GM12878 (cell line): ENCODE data around the gene ADD1. TPM values are rescaled to one million over a fixed set of nuclear protein-coding genes. Genes with fewer than 3 reads are reported as not detected.

Experiments
- ATAC-seq: fragments of 200-7000 bp; cut with Tn5 transposase; 3 replicates; pipeline ENCODE4 v1.9.1; 2020; ENCODE audit warnings: mild to moderate bottlenecking, moderate library complexity
- BruUV-seq: library from RNA; stranded (reverse); fragments of 400-500 nt; replicated peaks from 2 replicates; lab custom pipeline; 2021; lab: Mats Ljungman, UMichigan
- CTCF ChIA-PET: fragments of 300-600 bp; sonication (Branson Sonifier 250); formaldehyde crosslinking; extraction: SDS; loops from one replicate; lab custom pipeline; 2021; ENCODE audit warnings: inconsistent platforms; lab: Yijun Ruan, JAX
- POLR2A ChIA-PET: fragments of 350-600 bp; formaldehyde crosslinking; extraction: SDS; loops from one replicate; lab custom pipeline; 2021; ENCODE audit warnings: inconsistent platforms; lab: Charles Lee
- RAD21 ChIA-PET: fragments of 300-600 bp; sonication (Branson Sonifier 250); formaldehyde crosslinking; loops from one replicate; lab custom pipeline; 2023; ENCODE audit warnings: antibody characterized with exemption; ENCODE audit not compliant: unreplicated experiment; lab: Charles Lee
- SMC1A ChIA-PET: fragments of 300-600 bp; sonication (Branson Sonifier 250); formaldehyde crosslinking; loops from one replicate; lab custom pipeline; 2023; ENCODE audit not compliant: unreplicated experiment, uncharacterized antibody; lab: Charles Lee
- DNase-seq: peaks from one replicate; pipeline ENCODE4 v3.0.0-alpha.2; 2011; ENCODE audit warnings: low read depth, low spot score
- FAIRE-seq: peaks from 3 replicates; lab custom pipeline; 2011; peaks lifted over from hg19 to GRCh38; lab: Jason Lieb, UNC
- H2AFZ ChIP-seq: 2 replicates; pipeline ENCODE4 v1.6.0; 2011; ENCODE audit warnings: low read depth, low read length, control low read depth; ENCODE audit not compliant: control insufficient read depth
- H3K27ac ChIP-seq: 2 replicates; pipeline ENCODE4 v1.5.1; 2011; ENCODE audit warnings: control low read depth; ENCODE audit not compliant: control insufficient read depth, insufficient read depth
- H3K27me3 ChIP-seq, 2 experiments: replicated peaks in 1 of 2; 2 replicates each; pipeline versions ENCODE4 v1.6.0 to v1.6.1; 2011; ENCODE audit warnings: low read length in 1 of 2; ENCODE audit not compliant: control insufficient read depth in 2 of 2, insufficient read depth in 2 of 2
- H3K36me3 ChIP-seq, 2 experiments: 2 replicates each; pipeline ENCODE4 v1.5.1; 2011; ENCODE audit warnings: low read length in 1 of 2; ENCODE audit not compliant: control insufficient read depth in 2 of 2, insufficient read depth in 2 of 2
- H3K4me1 ChIP-seq: 2 replicates; pipeline ENCODE4 v1.6.1; 2011; ENCODE audit warnings: mild to moderate bottlenecking, low read length, moderate library complexity, mixed read lengths; ENCODE audit not compliant: control insufficient read depth, insufficient read depth
- H3K4me2 ChIP-seq: 2 replicates; pipeline ENCODE4 v1.6.0; 2011; ENCODE audit warnings: control low read depth; ENCODE audit not compliant: control insufficient read depth, insufficient read depth
- H3K4me3 ChIP-seq: fragments of 200-600 bp; sonication (generic); 2 replicates; pipeline ENCODE4 v1.5.1; 2016
- H3K79me2 ChIP-seq: 2 replicates; pipeline ENCODE4 v1.6.0; 2011; ENCODE audit warnings: low read length; ENCODE audit not compliant: control insufficient read depth, insufficient read depth
- H3K9ac ChIP-seq: 2 replicates; pipeline ENCODE4 v1.8.0; 2011; ENCODE audit warnings: low read length, control low read depth, mixed read lengths; ENCODE audit not compliant: control insufficient read depth, insufficient read depth
- H3K9me3 ChIP-seq: replicated peaks from 3 replicates; pipeline ENCODE4 v1.5.1; 2011; ENCODE audit warnings: mild to moderate bottlenecking, low read length; ENCODE audit not compliant: control insufficient read depth, insufficient read depth
- H4K20me1 ChIP-seq: 2 replicates; pipeline ENCODE4 v1.6.0; 2011; ENCODE audit not compliant: control insufficient read depth, insufficient read depth
- CHD4 ChIP-seq: fragments of 200-600 bp; sonication (generic); IDR thresholded peaks from 2 replicates; pipeline ENCODE4 v1.6.1; 2016; ENCODE audit warnings: mild to moderate bottlenecking
- CREB1 ChIP-seq: IDR thresholded peaks from 2 replicates; pipeline ENCODE4 v1.6.1; 2012; ENCODE audit warnings: low read depth, mild to moderate bottlenecking, inconsistent platforms
- NFIC ChIP-seq: IDR thresholded peaks from 2 replicates; pipeline ENCODE4 v1.6.1; 2012; ENCODE audit warnings: low read depth, mild to moderate bottlenecking, inconsistent platforms, low read length, moderate library complexity
- RB1 ChIP-seq: fragments of 450-650 bp; formaldehyde crosslinking; IDR thresholded peaks from 2 replicates; pipeline ENCODE4 v1.6.1; 2017; ENCODE audit warnings: mild to moderate bottlenecking, borderline replicate concordance
- SMC3 ChIP-seq: IDR thresholded peaks from 2 replicates; pipeline ENCODE4 v1.6.1; 2011; ENCODE audit warnings: low read length, improper control_type of control experiment, borderline replicate concordance
- SREBF2 ChIP-seq: IDR thresholded peaks from 2 replicates; pipeline ENCODE4 v1.6.1; 2012; ENCODE audit warnings: mild to moderate bottlenecking, low read length
- ZNF622 ChIP-seq: fragments of 450-650 bp; IDR thresholded peaks from 2 replicates; pipeline ENCODE4 v1.6.1; 2017; ENCODE audit warnings: mild to moderate bottlenecking, inconsistent platforms
- WGBS: methylation state at CpG from one replicate; pipeline ENCODE4 v1.1.6; 2016; ENCODE audit warnings: low lambda C conversion rate; ENCODE audit not compliant: insufficient replicate concordance, insufficient coverage; ENCODE audit errors: missing lambda C conversion rate; 5-methylcytosine and 5-hydroxymethylcytosine counted together
- in situ Hi-C: fragments of 300-500 bp; cut with MboI; formaldehyde crosslinking; loops from 9 replicates; pipeline ENCODE4 v1.14.3; 2018; ENCODE audit warnings: mixed read lengths
- intact Hi-C: fragments of 100-400 bp; cut with micrococcal nuclease; formaldehyde crosslinking; loops from one replicate; pipeline ENCODE4 v1.14.2; 2022; ENCODE audit not compliant: unreplicated experiment
- polyA plus RNA-seq, 11 experiments: library from polyadenylated mRNA; depleted of rRNA in 4 of 11; unstranded in 6 of 11; stranded (reverse) in 5 of 11; fragments of >200 nt; fragmentation: Nextera tagmentation in 4 of 11; fragmentation: Illumina TruSeq in 1 of 11; extraction: Ambion mirVana in 4 of 11; extraction: Trizol in 1 of 11; gene quantifications; 1 replicate in 1 of 11; 2 replicates in 10 of 11; pipeline versions ENCODE4 v1.2.1 to v1.2.3, GENCODE V29; 2011 to 2016; ENCODE audit warnings: inconsistent platforms in 2 of 11, missing spikeins in 2 of 11, low read depth in 1 of 11
- total RNA-seq, 4 experiments: library from RNA; depleted of rRNA in 3 of 4; stranded (reverse); fragments of >200 nt in 3 of 4; fragmentation: Illumina TruSeq in 1 of 4; extraction: Trizol in 1 of 4; gene quantifications; 2 replicates each; pipeline versions ENCODE4 v1.2.1 to v1.2.3, GENCODE V29; 2013 to 2021
- TF ChIP-seq, protein P1 (sequence below): fragments of 450-650 bp; IDR thresholded peaks from 2 replicates; pipeline ENCODE4 v1.6.1; 2017; ENCODE audit warnings: mild to moderate bottlenecking, low read depth, inconsistent platforms; ENCODE audit not compliant: poor library complexity, severe bottlenecking
- TF ChIP-seq, protein P2 (sequence below): fragments of 450-650 bp; IDR thresholded peaks from 2 replicates; pipeline ENCODE4 v1.6.1; 2016; ENCODE audit warnings: mild to moderate bottlenecking
- TF ChIP-seq, protein P3 (sequence below): fragments of 450-650 bp; formaldehyde crosslinking; IDR thresholded peaks from 2 replicates; pipeline ENCODE4 v1.4.0; 2020; ENCODE audit warnings: mild to moderate bottlenecking, moderate library complexity
- TF ChIP-seq, protein P4 (sequence below): IDR thresholded peaks from 2 replicates; pipeline ENCODE4 v1.6.1; 2012; ENCODE audit warnings: low read depth, low read length, improper control_type of control experiment
- TF ChIP-seq, protein P5 (sequence below): fragments of 450-650 bp; formaldehyde crosslinking; IDR thresholded peaks from 2 replicates; pipeline ENCODE4 v1.4.0; 2022; ENCODE audit warnings: mild to moderate bottlenecking, moderate library complexity

Gene ADD1
- total and polyA plus RNA-seq, 10 of the 15 experiments (the other 5 are each of a cell fraction or from before 2014, with no cell fraction given): 21.6 to 182 (median 105) TPM

DNA sequence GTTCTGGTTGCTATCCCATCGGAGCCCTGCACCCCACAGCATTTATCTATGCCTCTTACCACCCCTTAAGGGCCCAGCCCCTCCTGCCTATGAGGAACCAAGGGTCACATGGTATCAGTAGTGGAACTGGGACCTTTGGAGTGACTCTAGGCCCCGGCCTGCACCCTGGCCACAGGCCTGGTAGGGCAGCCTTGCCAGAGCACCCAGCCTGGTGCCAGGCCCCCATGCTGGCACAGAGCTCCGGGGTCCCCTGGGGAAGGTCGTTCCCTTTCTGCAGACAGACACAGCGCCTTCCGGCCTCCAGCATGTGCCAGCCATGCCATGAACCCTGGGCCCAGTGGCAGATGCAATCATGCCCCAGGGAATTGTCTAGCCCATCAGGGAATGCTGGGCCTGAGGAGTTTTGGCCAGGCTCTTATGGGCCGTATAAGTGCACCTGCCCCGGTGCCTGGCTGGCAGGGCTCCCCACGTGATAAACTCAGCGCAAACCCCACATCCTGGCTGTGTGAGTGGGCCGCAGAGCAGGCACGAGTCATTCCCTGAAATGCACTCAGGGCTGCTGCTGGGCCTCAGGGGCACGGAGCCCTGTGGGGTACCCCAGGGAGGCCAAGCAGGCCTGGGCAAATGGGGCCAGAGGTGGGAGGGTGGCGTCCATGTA, 19.8 kb upstream of the ADD1 start:
- 86% methylated on average over 14 of the region's 14 CpGs for WGBS
- H3K9ac ChIP-seq: no peak overlapping the region
- H3K4me3 ChIP-seq: no peak overlapping the region
- ChIA-PET SMC1A (no interaction called here), RAD21 (no interaction called here), CTCF (no interaction called here), POLR2A (no interaction called here)
- TF ChIP-seq, protein P1, sequence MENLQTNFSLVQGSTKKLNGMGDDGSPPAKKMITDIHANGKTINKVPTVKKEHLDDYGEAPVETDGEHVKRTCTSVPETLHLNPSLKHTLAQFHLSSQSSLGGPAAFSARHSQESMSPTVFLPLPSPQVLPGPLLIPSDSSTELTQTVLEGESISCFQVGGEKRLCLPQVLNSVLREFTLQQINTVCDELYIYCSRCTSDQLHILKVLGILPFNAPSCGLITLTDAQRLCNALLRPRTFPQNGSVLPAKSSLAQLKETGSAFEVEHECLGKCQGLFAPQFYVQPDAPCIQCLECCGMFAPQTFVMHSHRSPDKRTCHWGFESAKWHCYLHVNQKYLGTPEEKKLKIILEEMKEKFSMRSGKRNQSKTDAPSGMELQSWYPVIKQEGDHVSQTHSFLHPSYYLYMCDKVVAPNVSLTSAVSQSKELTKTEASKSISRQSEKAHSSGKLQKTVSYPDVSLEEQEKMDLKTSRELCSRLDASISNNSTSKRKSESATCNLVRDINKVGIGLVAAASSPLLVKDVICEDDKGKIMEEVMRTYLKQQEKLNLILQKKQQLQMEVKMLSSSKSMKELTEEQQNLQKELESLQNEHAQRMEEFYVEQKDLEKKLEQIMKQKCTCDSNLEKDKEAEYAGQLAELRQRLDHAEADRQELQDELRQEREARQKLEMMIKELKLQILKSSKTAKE: no peak
- TF ChIP-seq SREBF2: no peak
- no peak for TF ChIP-seq ZNF622
- TF ChIP-seq CREB1: no peak
- no peak for TF ChIP-seq CHD4
- TF ChIP-seq, protein P2, sequence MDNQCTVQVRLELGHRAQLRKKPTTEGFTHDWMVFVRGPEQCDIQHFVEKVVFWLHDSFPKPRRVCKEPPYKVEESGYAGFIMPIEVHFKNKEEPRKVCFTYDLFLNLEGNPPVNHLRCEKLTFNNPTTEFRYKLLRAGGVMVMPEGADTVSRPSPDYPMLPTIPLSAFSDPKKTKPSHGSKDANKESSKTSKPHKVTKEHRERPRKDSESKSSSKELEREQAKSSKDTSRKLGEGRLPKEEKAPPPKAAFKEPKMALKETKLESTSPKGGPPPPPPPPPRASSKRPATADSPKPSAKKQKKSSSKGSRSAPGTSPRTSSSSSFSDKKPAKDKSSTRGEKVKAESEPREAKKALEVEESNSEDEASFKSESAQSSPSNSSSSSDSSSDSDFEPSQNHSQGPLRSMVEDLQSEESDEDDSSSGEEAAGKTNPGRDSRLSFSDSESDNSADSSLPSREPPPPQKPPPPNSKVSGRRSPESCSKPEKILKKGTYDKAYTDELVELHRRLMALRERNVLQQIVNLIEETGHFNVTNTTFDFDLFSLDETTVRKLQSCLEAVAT: no peak
- TF ChIP-seq, protein P3, sequence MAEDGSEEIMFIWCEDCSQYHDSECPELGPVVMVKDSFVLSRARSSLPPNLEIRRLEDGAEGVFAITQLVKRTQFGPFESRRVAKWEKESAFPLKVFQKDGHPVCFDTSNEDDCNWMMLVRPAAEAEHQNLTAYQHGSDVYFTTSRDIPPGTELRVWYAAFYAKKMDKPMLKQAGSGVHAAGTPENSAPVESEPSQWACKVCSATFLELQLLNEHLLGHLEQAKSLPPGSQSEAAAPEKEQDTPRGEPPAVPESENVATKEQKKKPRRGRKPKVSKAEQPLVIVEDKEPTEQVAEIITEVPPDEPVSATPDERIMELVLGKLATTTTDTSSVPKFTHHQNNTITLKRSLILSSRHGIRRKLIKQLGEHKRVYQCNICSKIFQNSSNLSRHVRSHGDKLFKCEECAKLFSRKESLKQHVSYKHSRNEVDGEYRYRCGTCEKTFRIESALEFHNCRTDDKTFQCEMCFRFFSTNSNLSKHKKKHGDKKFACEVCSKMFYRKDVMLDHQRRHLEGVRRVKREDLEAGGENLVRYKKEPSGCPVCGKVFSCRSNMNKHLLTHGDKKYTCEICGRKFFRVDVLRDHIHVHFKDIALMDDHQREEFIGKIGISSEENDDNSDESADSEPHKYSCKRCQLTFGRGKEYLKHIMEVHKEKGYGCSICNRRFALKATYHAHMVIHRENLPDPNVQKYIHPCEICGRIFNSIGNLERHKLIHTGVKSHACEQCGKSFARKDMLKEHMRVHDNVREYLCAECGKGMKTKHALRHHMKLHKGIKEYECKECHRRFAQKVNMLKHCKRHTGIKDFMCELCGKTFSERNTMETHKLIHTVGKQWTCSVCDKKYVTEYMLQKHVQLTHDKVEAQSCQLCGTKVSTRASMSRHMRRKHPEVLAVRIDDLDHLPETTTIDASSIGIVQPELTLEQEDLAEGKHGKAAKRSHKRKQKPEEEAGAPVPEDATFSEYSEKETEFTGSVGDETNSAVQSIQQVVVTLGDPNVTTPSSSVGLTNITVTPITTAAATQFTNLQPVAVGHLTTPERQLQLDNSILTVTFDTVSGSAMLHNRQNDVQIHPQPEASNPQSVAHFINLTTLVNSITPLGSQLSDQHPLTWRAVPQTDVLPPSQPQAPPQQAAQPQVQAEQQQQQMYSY (CRISPR knock-in tag): no peak
- TF ChIP-seq NFIC: no peak
- TF ChIP-seq, protein P4, sequence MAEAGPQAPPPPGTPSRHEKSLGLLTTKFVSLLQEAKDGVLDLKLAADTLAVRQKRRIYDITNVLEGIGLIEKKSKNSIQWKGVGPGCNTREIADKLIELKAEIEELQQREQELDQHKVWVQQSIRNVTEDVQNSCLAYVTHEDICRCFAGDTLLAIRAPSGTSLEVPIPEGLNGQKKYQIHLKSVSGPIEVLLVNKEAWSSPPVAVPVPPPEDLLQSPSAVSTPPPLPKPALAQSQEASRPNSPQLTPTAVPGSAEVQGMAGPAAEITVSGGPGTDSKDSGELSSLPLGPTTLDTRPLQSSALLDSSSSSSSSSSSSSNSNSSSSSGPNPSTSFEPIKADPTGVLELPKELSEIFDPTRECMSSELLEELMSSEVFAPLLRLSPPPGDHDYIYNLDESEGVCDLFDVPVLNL: no peak
- no peak for TF ChIP-seq RB1
- no peak for TF ChIP-seq SMC3
- TF ChIP-seq, protein P5, sequence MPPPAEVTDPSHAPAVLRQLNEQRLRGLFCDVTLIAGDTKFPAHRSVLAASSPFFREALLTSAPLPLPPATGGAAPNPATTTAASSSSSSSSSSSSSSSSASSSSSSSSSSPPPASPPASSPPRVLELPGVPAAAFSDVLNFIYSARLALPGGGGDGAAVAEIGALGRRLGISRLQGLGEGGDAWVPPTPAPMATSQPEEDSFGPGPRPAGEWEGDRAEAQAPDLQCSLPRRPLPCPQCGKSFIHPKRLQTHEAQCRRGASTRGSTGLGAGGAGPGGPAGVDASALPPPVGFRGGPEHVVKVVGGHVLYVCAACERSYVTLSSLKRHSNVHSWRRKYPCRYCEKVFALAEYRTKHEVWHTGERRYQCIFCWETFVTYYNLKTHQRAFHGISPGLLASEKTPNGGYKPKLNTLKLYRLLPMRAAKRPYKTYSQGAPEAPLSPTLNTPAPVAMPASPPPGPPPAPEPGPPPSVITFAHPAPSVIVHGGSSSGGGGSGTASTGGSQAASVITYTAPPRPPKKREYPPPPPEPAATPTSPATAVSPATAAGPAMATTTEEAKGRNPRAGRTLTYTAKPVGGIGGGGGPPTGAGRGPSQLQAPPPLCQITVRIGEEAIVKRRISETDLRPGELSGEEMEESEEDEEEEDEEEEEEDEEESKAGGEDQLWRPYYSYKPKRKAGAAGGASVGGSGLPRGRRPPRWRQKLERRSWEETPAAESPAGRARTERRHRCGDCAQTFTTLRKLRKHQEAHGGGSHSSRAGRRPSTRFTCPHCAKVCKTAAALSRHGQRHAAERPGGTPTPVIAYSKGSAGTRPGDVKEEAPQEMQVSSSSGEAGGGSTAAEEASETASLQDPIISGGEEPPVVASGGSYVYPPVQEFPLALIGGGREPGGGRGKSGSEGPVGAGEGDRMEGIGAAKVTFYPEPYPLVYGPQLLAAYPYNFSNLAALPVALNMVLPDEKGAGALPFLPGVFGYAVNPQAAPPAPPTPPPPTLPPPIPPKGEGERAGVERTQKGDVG: no peak
- peaks cover 0 to 46% of the 10 kb centered on the region in 2 experiments; a peak in 3 of 4 replicates for H3K36me3 ChIP-seq
- BruUV-seq: no TSS peak
- no peaks in the 10 kb centered on the region for H3K27me3 ChIP-seq
- no peak for FAIRE-seq
- DNase-seq: no peak
- no peak overlapping the region for H2AFZ ChIP-seq
- H3K79me2 ChIP-seq: peaks cover 12% of the 10 kb centered on the region
- in situ Hi-C loops (no loop called here), intact Hi-C loops (no loop called here)
- no peaks in the 10 kb centered on the region for H3K9me3 ChIP-seq
- H4K20me1 ChIP-seq: peaks cover 6% of the 10 kb centered on the region; the same call in 1 of the 2 replicates
- H3K27ac ChIP-seq: no peak overlapping the region
- no peak for ATAC-seq
- H3K4me2 ChIP-seq: no peak overlapping the region
- 0 out of 2 replicates have a peak, but pooled peaks cover 3% of the 10 kb centered on the region for H3K4me1 ChIP-seq
